Motor neuron (in vitro differentiated cells): ENCODE results near the gene UGT1A7. TPM values are rescaled to one million over a fixed set of nuclear protein-coding genes. Genes with fewer than 3 reads are reported as not detected.
A peak's percentile ranks its signal among the peaks of the same experiment; 100 is the strongest.
"Not testable (repeated sequence)": the region's sequence is repeated elsewhere in the genome, so short reads cannot be mapped to it uniquely, and the experiment has no call there.

Experiments used
- ATAC-seq, 8 experiments: fragments of 200-7000 bp; cut with Tn5 transposase; replicated peaks in 6 of 8; 2 replicates each; pipeline ENCODE4 v1.8.0; 2021; ENCODE audit warnings: mild to moderate bottlenecking in 8 of 8, moderate library complexity in 8 of 8
- H3K27ac ChIP-seq, 2 donors: fragments of 250-450 bp; sonication (Bioruptor Pico); 2 replicates each; pipeline ENCODE4 v1.9.0; 2021; ENCODE audit warnings: antibody characterized with exemption in 2 of 2, mild to moderate bottlenecking in 2 of 2, moderate library complexity in 1 of 2
- H3K4me1 ChIP-seq, 2 donors: fragments of 250-450 bp; sonication (Bioruptor Pico); replicated peaks in 1 of 2; 2 replicates each; pipeline ENCODE4 v1.6.1; 2021; ENCODE audit warnings: antibody characterized with exemption in 2 of 2, mild to moderate bottlenecking in 2 of 2, moderate library complexity in 1 of 2
- H3K4me3 ChIP-seq, 5 donors: fragments of 250-450 bp; sonication (Bioruptor Pico); 2 replicates each; pipeline ENCODE4 v1.9.0; 2021; ENCODE audit warnings: antibody characterized with exemption in 5 of 5, mild to moderate bottlenecking in 5 of 5, moderate library complexity in 4 of 5
- WGBS, 10 experiments: fragments of 450-650 bp; shearing (Covaris generic); methylation state at CpG; one replicate each; pipeline ENCODE4 v1.0.0; 2022; 5-methylcytosine and 5-hydroxymethylcytosine counted together
- in situ Hi-C, 9 experiments: fragments of 400-800 bp; cut with MboI; loops; one replicate each; pipeline ENCODE4 v1.15.0; 2021; ENCODE audit warnings: low sequenced_read_pairs in 9 of 9, low pct_unique_long_range_greater_than_20kb in 2 of 9; ENCODE audit not compliant: unreplicated experiment in 9 of 9
- total RNA-seq, 8 experiments: library from RNA; unstranded; fragments of 300-600 nt; gene quantifications; 2 replicates each; pipeline versions ENCODE4 v1.2.3 to v1.2.4, GENCODE V29; 2022

Gene UGT1A7
- total RNA-seq, 8 experiments from 2014 or later, result 0.09 to 41.0 (median 0.82) TPM; not detected in 2

GRCh38 chr2:233689501-233689900 is 7.8 kb downstream of the UGT1A7 start:
- in situ Hi-C loops, result no loop called here
- Histone ChIP-seq H3K4me3 (no peak overlapping the region), H3K4me1 (peaks cover 4% of the 10 kb centered on the region in 2 donors), H3K27ac (no peak overlapping the region)
- 14 to 71% (median 56%) methylated on average over 1 to 3 of the region's 3 CpGs; no CpG with 5 or more reads in 2 of the 10 experiments for WGBS, 10 experiments
- no peak for ATAC-seq

DNA sequence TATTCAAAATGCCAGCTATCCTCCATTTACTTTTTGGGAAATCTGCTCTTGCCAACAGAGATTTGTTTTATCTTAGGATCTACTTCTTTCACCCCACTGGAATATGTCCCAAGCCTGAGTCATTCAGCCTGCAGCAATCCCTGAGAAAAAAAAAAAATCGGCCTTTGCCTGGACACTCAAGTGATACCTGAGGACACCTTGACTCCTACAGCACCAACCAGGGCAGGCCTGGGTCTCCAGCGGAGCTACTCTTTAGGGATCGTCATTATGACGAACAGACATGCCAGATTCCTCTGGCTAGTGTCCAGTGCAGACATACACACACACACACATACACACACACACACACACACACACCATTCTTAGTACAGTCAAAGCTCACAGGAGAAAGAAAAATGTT is 8.7 kb downstream of the UGT1A7 start:
- WGBS, 10 experiments, result 14 to 100% (median 92%) methylated on average over 2 to 3 of the region's 4 CpGs; no CpG with 5 or more reads in 7 of the 10 experiments
- Histone ChIP-seq H3K4me1 (peaks cover 4% of the 10 kb centered on the region in 2 donors), H3K27ac (no peak overlapping the region), H3K4me3 (no peak overlapping the region)
- in situ Hi-C loops, result no loop called here
- no peak for ATAC-seq

- peaks cover 4% of the 10 kb centered on the region in 2 donors for H3K4me1 ChIP-seq
- ATAC-seq, result peak in 2 of 8 experiments; percentile 20 to 46
- H3K4me3 ChIP-seq, result no peak overlapping the region
- in situ Hi-C loops, result no loop called here
- WGBS, 10 experiments, result 32 to 83% (median 67%) methylated on average over 2 to 7 of the region's 11 CpGs
- no peak overlapping the region for H3K27ac ChIP-seq
Observed at GRCh38 chr2:233691443-233692433, 10.0 kb downstream of the UGT1A7 start.

DNA sequence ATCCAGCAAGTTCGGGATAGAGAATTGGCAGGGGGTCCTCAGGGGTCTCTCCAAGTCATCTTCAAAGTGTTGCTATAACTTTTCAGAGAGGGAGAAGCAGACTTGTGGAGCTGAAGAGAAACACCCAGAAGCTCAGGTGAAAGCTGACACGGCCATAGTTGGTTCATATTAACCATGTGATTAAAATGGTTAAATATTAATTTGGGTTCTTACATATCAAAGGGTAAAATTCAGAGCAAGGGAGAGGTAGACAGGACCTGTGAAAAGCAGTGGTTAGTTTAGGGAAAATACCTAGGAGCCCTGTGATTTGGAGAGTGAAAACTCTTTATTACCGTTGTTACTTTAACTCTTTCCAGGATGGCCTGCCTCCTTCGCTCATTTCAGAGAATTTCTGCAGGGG is 10.9 kb downstream of the UGT1A7 start, which contains the start of gene UGT1A6:
TSS of gene UGT1A6 (plus strand) at position 243 of the 400 bp plus-strand sequence. CDS start at position 358, 115 bp downstream.
- in situ Hi-C loops, result no loop called here
- 19 to 100% (median 95%) methylated on average over 1 to 4 of the region's 4 CpGs; no CpG with 5 or more reads in 1 of the 10 experiments for WGBS, 10 experiments
- ATAC-seq, result no peak

DNA sequence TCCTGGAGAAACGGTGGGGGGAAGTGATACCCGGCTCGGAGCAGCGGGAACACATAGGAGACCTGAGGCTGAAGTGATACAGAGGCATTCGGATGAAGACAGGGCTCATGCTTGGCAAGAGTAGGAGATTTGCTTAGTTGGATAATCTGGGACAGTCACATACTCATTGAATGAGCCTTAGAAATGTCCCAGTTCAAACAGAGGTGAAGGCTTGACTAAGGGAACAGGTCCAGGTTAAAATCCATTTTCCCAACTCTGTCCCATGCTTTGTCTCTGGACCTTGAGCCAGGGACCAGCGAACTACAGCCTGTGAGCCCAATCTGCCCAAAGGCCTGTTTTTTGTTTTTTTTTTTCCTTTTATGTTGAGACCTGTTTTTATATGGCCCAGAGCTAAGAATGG is 12.3 kb downstream of the UGT1A7 start:
- Histone ChIP-seq H3K4me1 (peaks cover 4% of the 10 kb centered on the region in 2 donors), H3K4me3 (no peak overlapping the region), H3K27ac (no peak overlapping the region)
- no peak for ATAC-seq
- WGBS, 10 experiments, result 34 to 98% (median 87%) methylated on average over 1 to 6 of the region's 6 CpGs; no CpG with 5 or more reads in 3 of the 10 experiments
- in situ Hi-C loops, result no loop called here

More for the DNA sequence above, 10.9 kb downstream of the UGT1A7 start, which contains the start of gene UGT1A6:
- no peak within 1 kb of the TSS for H3K4me3 ChIP-seq
- peaks cover 4% of the 10 kb centered on the region in 2 donors for H3K4me1 ChIP-seq
- H3K27ac ChIP-seq, result no peak within 1 kb of the TSS

- in situ Hi-C loops, result no loop called here
- ATAC-seq, result no peak
- Histone ChIP-seq H3K4me1 (peaks cover 0 to 4% of the 10 kb centered on the region in 2 donors), H3K27ac (no peak overlapping the region), H3K4me3 (no peak overlapping the region)
- WGBS, 10 experiments, result 30 to 100% (median 93%) methylated on average over 1 to 3 of the region's 4 CpGs; no CpG with 5 or more reads in 3 of the 10 experiments
Observed at GRCh38 chr2:233698740-233699139, 17.0 kb downstream of the UGT1A7 start.

DNA sequence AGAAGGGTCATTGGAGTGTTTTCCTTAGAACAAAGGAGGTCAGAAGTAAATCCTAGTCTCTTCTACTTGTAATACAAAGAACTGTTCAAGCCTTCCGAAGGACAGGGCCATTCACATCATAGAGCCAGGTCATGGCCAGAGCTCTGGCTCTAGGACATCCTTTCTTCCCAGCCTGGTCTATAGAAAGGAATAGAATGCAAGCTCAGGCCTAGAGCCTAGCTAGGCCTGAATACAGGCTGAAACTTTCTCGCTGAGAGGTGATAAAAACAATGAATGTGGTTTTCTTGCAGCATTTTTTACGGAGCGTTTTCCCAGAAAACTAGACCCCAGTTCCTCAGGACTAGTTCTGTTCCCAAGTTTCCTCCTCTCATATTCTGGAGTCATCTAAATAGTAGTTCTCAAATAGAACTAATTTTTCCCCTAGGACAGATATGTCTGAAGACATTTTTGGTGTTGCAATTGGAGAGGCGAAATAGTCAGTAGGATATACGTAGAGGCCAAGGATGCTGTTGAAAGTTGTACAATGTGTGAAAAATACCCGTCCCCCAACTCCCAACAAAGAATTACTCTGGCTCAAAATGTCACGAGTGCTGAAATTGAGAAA is 17.8 kb downstream of the UGT1A7 start:
- Histone ChIP-seq H3K4me1 (peaks cover 0 to 4% of the 10 kb centered on the region in 2 donors), H3K4me3 (no peak overlapping the region), H3K27ac (no peak overlapping the region)
- ATAC-seq, result no peak
- 60 to 93% (median 77%) methylated on average over 1 to 7 of the region's 8 CpGs; no CpG with 5 or more reads in 3 of the 10 experiments for WGBS, 10 experiments
- in situ Hi-C loops, result loop anchor here in 2 of 9 experiments (25.0 kb wide), 2 partner anchors 162 to 237 kb away; no protein-coding TSS in a partner anchor

DNA sequence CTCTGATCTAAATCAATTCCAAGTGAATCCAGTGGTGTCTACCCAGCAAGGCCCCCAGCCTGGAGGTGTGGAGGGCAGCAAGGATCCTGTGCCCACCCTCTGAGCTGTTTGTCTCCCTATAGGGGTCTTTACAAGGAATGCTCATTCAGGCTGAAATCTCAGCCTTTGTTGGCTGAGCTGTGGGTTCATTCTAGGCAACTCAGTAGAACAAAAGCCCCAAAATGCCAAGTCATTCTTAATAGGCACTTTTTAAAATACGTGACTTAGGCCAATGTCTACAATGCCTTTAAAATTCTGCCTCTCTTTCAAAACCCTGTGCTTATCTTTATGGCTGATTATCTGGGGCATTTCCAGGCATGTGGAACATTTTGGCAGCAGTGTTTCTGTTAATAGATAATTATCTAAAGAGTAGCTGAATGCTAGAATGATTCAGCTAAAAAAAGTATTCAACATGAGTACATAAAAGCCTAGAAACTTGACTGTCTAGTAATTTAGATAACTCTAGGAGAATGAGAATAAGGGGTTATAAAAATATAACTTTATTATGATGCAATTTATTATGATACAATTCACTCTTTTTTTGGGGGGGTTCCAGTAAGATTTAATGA is 18.4 kb downstream of the UGT1A7 start:
- Histone ChIP-seq H3K4me1 (peaks cover 0 to 4% of the 10 kb centered on the region in 2 donors), H3K27ac (no peak overlapping the region), H3K4me3 (no peak overlapping the region)
- peak in 5 of 8 experiments; percentile 24 to 52 (median 45) for ATAC-seq
- 0 to 40% (median 17%) methylated on average over 1 of the region's 1 CpG; no CpG with 5 or more reads in 5 of the 10 experiments for WGBS, 10 experiments
- in situ Hi-C loops, result loop anchor here in 2 of 9 experiments (25.0 kb wide), 2 partner anchors 163 to 238 kb away; no protein-coding TSS in a partner anchor

DNA sequence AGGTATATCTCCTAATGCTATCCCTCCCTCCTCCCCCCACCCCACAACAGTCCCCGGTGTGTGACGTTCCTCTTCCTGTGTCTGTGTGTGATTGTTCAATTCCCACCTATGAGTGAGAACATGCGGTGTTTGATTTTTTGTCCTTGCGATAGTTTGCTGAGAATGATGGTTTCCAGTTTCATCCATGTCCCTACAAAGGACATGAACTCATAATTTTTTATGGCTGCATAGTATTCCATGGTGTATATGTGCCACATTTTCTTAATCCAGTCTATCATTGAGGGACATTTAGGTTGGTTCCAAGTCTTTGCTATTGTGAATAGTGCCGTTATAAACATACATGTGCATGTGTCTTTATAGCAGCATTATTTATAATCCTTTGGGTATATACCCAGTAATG is 19.1 kb downstream of the UGT1A7 start:
- WGBS, 10 experiments, result 90 to 100% (median 100%) methylated on average over 1 to 2 of the region's 5 CpGs; no CpG with 5 or more reads in 5 of the 10 experiments
- in situ Hi-C loops, result loop anchor here in 2 of 9 experiments (25.0 kb wide), 2 partner anchors 164 to 239 kb away; no protein-coding TSS in a partner anchor
- ATAC-seq, H3K4me1 ChIP-seq, H3K27ac ChIP-seq, H3K4me3 ChIP-seq: not testable (repeated sequence)

DNA sequence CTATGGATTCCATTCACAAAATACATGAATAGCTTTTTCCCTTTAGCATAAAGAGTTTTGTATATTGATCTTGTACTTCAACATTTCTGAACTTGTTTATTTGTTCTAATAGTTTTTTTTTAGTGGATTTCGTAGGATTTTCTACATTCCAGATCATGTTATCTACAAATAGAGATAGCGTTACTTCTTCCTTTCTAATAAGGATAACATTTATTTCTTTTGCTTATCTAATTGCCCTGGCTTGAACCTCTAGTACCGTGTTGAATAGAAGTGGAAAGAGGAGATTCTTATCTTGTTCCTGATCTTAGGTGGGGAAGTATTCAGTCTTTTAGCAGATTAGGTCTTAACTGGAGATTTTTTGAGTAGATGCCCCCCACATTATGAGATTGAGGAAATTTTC is 20.5 kb downstream of the UGT1A7 start:
- in situ Hi-C loops, result loop anchor here in 2 of 9 experiments (25.0 kb wide), 2 partner anchors 165 to 240 kb away; no protein-coding TSS in a partner anchor
- Histone ChIP-seq H3K27ac (no peak overlapping the region), H3K4me1 (peaks cover 0 to 4% of the 10 kb centered on the region in 2 donors), H3K4me3 (no peak overlapping the region)
- no peak for ATAC-seq
- WGBS, 10 experiments, result 56 to 97% (median 89%) methylated on average over 2 to 3 of the region's 3 CpGs

GRCh38 chr2:233705911-233706506 is 24.3 kb downstream of the UGT1A7 start:
- ATAC-seq, result no peak
- in situ Hi-C loops, result loop anchor here in 2 of 9 experiments (25.0 kb wide), 2 partner anchors 169 to 244 kb away; no protein-coding TSS in a partner anchor
- H3K27ac ChIP-seq, result no peak overlapping the region
- H3K4me1 ChIP-seq, result no peaks in the 10 kb centered on the region
- H3K4me3 ChIP-seq, result no peak overlapping the region
- WGBS, 10 experiments, result 53 to 100% (median 91%) methylated on average over 1 to 4 of the region's 4 CpGs; no CpG with 5 or more reads in 3 of the 10 experiments

- ATAC-seq, result no peak
- Histone ChIP-seq H3K27ac (no peak overlapping the region), H3K4me3 (no peak overlapping the region), H3K4me1 (no peaks in the 10 kb centered on the region)
- WGBS, 10 experiments, result 43 to 80% (median 60%) methylated on average over 1 of the region's 1 CpG; no CpG with 5 or more reads in 7 of the 10 experiments
- in situ Hi-C loops, result loop anchor here in 2 of 9 experiments (25.0 kb wide), 2 partner anchors 169 to 244 kb away; no protein-coding TSS in a partner anchor
Observed at GRCh38 chr2:233706720-233707119, 25.0 kb downstream of the UGT1A7 start.
